ENCODE results near the gene MALT1. TPM values are rescaled to one million over a fixed set of nuclear protein-coding genes. Genes with fewer than 3 reads are reported as not detected.

Gene MALT1
- total RNA-seq, 2 experiments from 2014 or later = 57.8 to 67.5 TPM

DNA sequence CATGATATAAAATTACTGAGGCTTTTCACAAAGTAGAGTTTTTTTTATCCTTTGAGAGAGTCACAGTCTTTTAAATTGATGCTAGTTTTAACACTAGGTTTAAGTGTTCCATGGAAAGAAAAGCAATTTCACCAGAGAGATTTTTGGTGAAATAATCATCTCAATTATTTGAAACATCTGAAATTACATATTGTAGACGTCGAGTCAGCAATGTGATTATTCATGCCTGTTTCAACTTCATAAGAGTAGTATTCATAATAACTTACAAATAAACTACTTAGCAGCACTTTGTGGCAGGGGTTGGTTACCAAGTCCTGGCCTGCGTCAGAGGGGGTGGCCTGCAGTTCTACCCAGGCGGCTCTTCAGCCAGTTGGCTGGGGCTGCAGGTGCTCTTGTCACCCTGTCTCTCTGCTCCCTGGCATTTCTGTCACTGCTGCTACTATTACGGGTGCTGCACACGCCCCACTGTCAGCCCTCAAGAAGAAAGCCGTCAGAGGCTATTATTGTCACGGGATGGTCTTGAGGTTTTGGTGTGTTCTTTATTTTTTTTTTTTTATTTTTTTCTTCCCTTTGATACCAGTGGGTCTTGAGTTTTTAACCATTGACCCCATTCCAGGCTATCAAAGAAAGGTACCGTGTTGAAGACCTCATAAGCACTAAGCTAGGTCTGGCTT is 50.4 kb downstream of the MALT1 start:
- CTCF ChIA-PET = interaction anchor here (1.5 kb wide), 1 partner anchor 192 kb away, joined by 4 read pairs; no protein-coding TSS in a partner anchor
- peak; percentile 79 for ATAC-seq
- H3K27me3 Mint-ChIP-seq = no peaks in the 10 kb centered on the region

DNA sequence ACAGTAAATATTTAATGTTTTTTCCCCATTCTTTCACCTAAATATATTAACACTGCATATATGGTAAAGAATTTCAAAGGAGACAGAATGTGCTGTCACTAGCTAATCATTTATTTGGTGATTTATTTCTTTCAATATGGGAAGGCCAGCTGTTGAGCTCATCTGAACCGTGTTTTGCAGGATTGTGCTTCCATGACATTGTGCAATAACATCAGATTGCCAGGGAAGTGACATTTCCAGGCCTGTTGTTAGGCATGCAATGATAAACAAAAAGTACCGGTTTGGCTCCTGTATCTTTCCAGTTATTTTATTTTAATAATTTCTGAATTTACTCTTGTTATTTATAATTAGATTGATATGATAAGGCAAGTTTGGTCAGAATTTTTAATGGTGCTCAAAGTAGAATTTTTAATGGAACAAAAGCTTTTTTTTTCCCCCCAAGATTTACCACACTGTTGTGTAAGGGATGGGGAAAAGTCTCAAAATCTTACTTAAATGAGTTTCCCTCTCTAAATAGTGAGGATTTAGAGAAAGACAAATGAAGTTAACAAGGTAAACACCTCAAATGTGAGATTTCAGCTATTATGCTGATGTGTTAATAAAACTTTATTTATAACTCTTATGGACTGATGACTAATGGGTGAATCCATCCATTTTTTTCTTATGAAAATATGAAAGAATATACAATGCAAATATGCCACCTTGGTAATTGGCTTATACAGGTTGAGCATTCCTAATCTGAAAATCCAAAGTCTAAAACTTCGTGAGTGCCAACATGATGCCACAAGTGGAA is 52.7 kb downstream of the MALT1 start:
- Mint-ChIP-seq H3K27ac (no peak overlapping the region), H3K27me3 (no peaks in the 10 kb centered on the region), H3K4me3 (no peak overlapping the region), H3K4me1 (ENCODE audit: low read depth) (peaks cover 15% of the 10 kb centered on the region), H3K36me3 (ENCODE audit: low read depth) (peaks cover 32% of the 10 kb centered on the region), H3K9me3 (no peaks in the 10 kb centered on the region)
- CTCF ChIA-PET = interaction anchor here (1.1 to 1.6 kb wide), 2 partner anchors 22 to 40 kb away, joined by 3 read pairs; no protein-coding TSS in a partner anchor
- ATAC-seq (no peak), DNase-seq (no peak)
- POLR2A ChIA-PET = no interaction called here
- TF ChIP-seq, protein P1, sequence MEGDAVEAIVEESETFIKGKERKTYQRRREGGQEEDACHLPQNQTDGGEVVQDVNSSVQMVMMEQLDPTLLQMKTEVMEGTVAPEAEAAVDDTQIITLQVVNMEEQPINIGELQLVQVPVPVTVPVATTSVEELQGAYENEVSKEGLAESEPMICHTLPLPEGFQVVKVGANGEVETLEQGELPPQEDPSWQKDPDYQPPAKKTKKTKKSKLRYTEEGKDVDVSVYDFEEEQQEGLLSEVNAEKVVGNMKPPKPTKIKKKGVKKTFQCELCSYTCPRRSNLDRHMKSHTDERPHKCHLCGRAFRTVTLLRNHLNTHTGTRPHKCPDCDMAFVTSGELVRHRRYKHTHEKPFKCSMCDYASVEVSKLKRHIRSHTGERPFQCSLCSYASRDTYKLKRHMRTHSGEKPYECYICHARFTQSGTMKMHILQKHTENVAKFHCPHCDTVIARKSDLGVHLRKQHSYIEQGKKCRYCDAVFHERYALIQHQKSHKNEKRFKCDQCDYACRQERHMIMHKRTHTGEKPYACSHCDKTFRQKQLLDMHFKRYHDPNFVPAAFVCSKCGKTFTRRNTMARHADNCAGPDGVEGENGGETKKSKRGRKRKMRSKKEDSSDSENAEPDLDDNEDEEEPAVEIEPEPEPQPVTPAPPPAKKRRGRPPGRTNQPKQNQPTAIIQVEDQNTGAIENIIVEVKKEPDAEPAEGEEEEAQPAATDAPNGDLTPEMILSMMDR (IDR thresholded peaks at IDR 0.05) = no peak
- intact Hi-C loops (cut with micrococcal nuclease) = no loop called here

More for the DNA sequence above, 50.4 kb downstream of the MALT1 start:
- H3K9me3 Mint-ChIP-seq = no peaks in the 10 kb centered on the region
- no peak overlapping the region for H3K27ac Mint-ChIP-seq
- TF ChIP-seq, protein P1 (IDR thresholded peaks at IDR 0.05) = no peak
- peaks cover 25% of the 10 kb centered on the region for H3K4me1 Mint-ChIP-seq (ENCODE audit: low read depth)
- POLR2A ChIA-PET = interaction anchor here (1.1 kb wide), 1 partner anchor 30 kb away, joined by 3 read pairs; no protein-coding TSS in a partner anchor
- no peak overlapping the region for H3K4me3 Mint-ChIP-seq
- intact Hi-C loops (cut with micrococcal nuclease) = no loop called here
- peaks cover 40% of the 10 kb centered on the region for H3K36me3 Mint-ChIP-seq (ENCODE audit: low read depth)
- DNase-seq = peak; percentile 15

DNA sequence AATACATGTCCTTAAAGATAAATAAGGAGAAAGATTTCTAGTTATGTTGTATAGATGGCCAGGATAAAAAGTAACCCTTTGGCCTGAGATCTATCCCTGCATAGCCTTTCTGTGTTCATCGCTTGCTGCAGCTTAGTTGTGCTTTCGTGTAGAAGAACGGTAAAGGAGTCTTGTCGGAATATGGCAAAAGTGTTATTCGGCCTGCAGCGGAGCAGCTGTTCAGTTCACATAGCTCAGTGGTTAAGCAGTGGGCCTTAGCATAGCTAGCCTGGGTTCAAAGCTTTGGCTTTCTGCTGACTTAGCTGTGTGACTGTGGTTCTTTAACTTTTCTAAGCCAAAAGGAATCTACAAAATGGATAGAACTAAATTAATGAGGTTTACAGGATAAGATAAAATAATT is 55.4 kb downstream of the MALT1 start:
- ATAC-seq (no peak), DNase-seq (no peak)
- CTCF ChIA-PET = no interaction called here
- no peak overlapping the region for H3K27ac Mint-ChIP-seq
- peaks cover 34% of the 10 kb centered on the region for H3K36me3 Mint-ChIP-seq (ENCODE audit: low read depth)
- no peaks in the 10 kb centered on the region for H3K27me3 Mint-ChIP-seq
- H3K4me3 Mint-ChIP-seq = no peak overlapping the region
- POLR2A ChIA-PET = interaction anchor here (2.0 kb wide), 1 partner anchor 56 kb away, joined by 4 read pairs; the partner anchor contains the start of gene MALT1
- intact Hi-C loops (cut with micrococcal nuclease) = no loop called here
- no peaks in the 10 kb centered on the region for H3K9me3 Mint-ChIP-seq
- TF ChIP-seq, protein P1 (IDR thresholded peaks at IDR 0.05) = no peak
- H3K4me1 Mint-ChIP-seq (ENCODE audit: low read depth) = peaks cover 4% of the 10 kb centered on the region

DNA sequence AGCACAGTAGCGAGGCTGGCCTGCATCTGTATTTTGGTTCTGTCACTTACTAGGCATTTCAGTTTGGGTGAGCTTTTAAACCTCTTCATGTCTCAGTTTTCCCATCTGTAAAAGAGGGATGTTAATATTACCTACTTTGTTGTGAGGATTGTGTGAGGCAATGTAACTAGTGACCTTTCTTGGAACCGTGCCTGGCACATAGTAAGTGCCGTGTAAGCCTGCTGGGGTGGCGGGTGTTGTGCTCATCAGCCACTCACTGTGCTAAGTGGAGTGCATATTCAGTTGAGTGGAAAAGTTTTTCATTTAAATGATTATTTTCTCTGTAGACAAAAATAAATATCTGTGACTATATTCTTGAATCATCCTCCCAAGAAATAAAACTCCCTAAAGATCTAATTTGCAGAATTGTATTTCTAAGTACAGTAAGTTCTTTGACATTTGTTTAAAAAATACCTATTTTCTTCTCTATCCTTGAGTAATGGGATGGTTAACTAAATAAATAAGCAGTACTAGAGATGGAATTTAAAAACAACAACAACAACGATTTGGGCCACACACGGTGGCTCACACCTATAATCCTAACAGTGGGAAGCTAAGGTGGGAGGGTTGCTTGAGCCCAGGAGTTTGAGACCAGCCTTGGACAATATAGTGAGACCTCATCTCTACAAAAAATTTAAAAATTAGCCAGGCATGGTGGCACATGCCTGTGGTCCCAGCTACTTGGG is 56.7 kb downstream of the MALT1 start:
- H3K4me1 Mint-ChIP-seq (ENCODE audit: low read depth) = peaks cover 3% of the 10 kb centered on the region
- POLR2A ChIA-PET = interaction anchor here (2.0 kb wide), 1 partner anchor 57 kb away, joined by 4 read pairs; the partner anchor contains the start of gene MALT1
- H3K27ac Mint-ChIP-seq = no peak overlapping the region
- CTCF ChIA-PET = no interaction called here
- DNase-seq (no peak), ATAC-seq (no peak)
- TF ChIP-seq, protein P1 (IDR thresholded peaks at IDR 0.05) = no peak
- no peak overlapping the region for H3K4me3 Mint-ChIP-seq
- H3K9me3 Mint-ChIP-seq = no peaks in the 10 kb centered on the region
- intact Hi-C loops (cut with micrococcal nuclease) = no loop called here
- H3K36me3 Mint-ChIP-seq (ENCODE audit: low read depth) = peaks cover 31% of the 10 kb centered on the region
- H3K27me3 Mint-ChIP-seq = no peaks in the 10 kb centered on the region

Data from activated CD8-positive, alpha-beta T cell treated with anti-CD3 and anti-CD28 coated beads for 36 hours (primary cell).